Measurements from ENCODE around the gene TSPAN11. TPM values are rescaled to one million over a fixed set of nuclear protein-coding genes. Genes with fewer than 3 reads are reported as not detected.

Gene TSPAN11
- total and polyA plus RNA-seq, 2 experiments from 2014 or later: 2.1 to 6.0 TPM

- Mint-ChIP-seq H3K36me3 (ENCODE audit: low read depth) (no peaks in the 10 kb centered on the region), H3K4me3 (no peak overlapping the region), H3K27ac (no peak overlapping the region), H3K27me3 (ENCODE audit: insufficient read depth, low read depth, poor library complexity) (peaks cover 7% of the 10 kb centered on the region), H3K9me3 (peaks cover 6% of the 10 kb centered on the region; the same call in 1 of the 3 replicates), H3K4me1 (peaks cover 35% of the 10 kb centered on the region)
- Histone ChIP-seq H3K27me3 (ENCODE audit: insufficient read depth) (no peaks in the 10 kb centered on the region), H2AFZ (no peak overlapping the region), H3K4me1 (ENCODE audit: insufficient read depth) (peaks cover 27% of the 10 kb centered on the region), H3K4me2 (no peak overlapping the region), H4K20me1 (replicated peaks; ENCODE audit: insufficient read depth) (no peaks in the 10 kb centered on the region), H3K4me3 (no peak overlapping the region), H3K27ac (ENCODE audit: low read depth) (no peak overlapping the region), H3K36me3 (ENCODE audit: insufficient read depth) (no peaks in the 10 kb centered on the region), H3F3A (replicated peaks; ENCODE audit: low read depth) (no peaks in the 10 kb centered on the region), H3K79me2 (replicated peaks; ENCODE audit: insufficient read depth) (no peaks in the 10 kb centered on the region), H3K9me2 (ENCODE audit: insufficient read depth) (no peaks in the 10 kb centered on the region; the same call in 1 of the 2 replicates)
- no peak for TF ChIP-seq NANOG (IDR thresholded peaks at IDR 0.05; ENCODE audit: borderline replicate concordance)
- TF ChIP-seq REST (IDR thresholded peaks at IDR 0.05; ENCODE audit: unreplicated experiment): no peak
- TF ChIP-seq ZNF462 (CRISPR knock-in tag; IDR thresholded peaks at IDR 0.05): no peak
- no peak for DNase-seq (ENCODE audit: low spot score)
- ATAC-seq: no peak
These were observed 13.2 kb upstream of the TSPAN11 start for GRCh38 chr12:30913323-30913722.

Measured in GM23338 (cell line).